Measurements from ENCODE around the gene C2orf76. TPM values are rescaled to one million over a fixed set of nuclear protein-coding genes. Genes with fewer than 3 reads are reported as not detected.

Gene C2orf76
- total RNA-seq, 2 experiments from 2014 or later = 15.4 to 17.7 TPM

- Histone ChIP-seq H3K9me2 (ENCODE audit: insufficient read depth, low read length) (no peaks in the 10 kb centered on the region), H3K27ac (ENCODE audit: low read depth, low read length, poor library complexity, severe bottlenecking) (no peak overlapping the region), H2AFZ (ENCODE audit: low read length) (no peak overlapping the region), H3K4me2 (ENCODE audit: low read length) (no peak overlapping the region), H3K4me1 (ENCODE audit: insufficient read depth, low read length, poor library complexity, severe bottlenecking) (no peaks in the 10 kb centered on the region), H3K4me3 (ENCODE audit: low read depth, low read length, poor library complexity, severe bottlenecking) (no peak overlapping the region), H3K36me3 (ENCODE audit: insufficient read depth, low read length) (no peaks in the 10 kb centered on the region), H4K20me1 (ENCODE audit: insufficient read depth, low read length) (no peaks in the 10 kb centered on the region), H3K9me3 (ENCODE audit: low read length) (no peaks in the 10 kb centered on the region), H3K79me2 (ENCODE audit: insufficient read depth, low read depth, low read length) (no peaks in the 10 kb centered on the region)
- intact Hi-C loops (cut with micrococcal nuclease; ENCODE audit: unreplicated experiment) = no loop called here
- ChIA-PET POLR2A (no interaction called here), CTCF (ENCODE audit: unreplicated experiment) (no interaction called here)
- DNase-seq (ENCODE audit: low spot score) = no peak
- no TSS peak for BruUV-seq (replicated peaks)
- TF ChIP-seq EZH2phosphoT487 (IDR thresholded peaks at IDR 0.05; ENCODE audit: borderline replicate concordance, low read depth, low read length) = no peak
- TF ChIP-seq, protein P1, sequence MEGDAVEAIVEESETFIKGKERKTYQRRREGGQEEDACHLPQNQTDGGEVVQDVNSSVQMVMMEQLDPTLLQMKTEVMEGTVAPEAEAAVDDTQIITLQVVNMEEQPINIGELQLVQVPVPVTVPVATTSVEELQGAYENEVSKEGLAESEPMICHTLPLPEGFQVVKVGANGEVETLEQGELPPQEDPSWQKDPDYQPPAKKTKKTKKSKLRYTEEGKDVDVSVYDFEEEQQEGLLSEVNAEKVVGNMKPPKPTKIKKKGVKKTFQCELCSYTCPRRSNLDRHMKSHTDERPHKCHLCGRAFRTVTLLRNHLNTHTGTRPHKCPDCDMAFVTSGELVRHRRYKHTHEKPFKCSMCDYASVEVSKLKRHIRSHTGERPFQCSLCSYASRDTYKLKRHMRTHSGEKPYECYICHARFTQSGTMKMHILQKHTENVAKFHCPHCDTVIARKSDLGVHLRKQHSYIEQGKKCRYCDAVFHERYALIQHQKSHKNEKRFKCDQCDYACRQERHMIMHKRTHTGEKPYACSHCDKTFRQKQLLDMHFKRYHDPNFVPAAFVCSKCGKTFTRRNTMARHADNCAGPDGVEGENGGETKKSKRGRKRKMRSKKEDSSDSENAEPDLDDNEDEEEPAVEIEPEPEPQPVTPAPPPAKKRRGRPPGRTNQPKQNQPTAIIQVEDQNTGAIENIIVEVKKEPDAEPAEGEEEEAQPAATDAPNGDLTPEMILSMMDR (conservative IDR thresholded peaks at IDR 0.05; ENCODE audit: low read length) = no peak
Observed at GRCh38 chr2:119255760-119256581, 110.7 kb downstream of the C2orf76 start.

DNA sequence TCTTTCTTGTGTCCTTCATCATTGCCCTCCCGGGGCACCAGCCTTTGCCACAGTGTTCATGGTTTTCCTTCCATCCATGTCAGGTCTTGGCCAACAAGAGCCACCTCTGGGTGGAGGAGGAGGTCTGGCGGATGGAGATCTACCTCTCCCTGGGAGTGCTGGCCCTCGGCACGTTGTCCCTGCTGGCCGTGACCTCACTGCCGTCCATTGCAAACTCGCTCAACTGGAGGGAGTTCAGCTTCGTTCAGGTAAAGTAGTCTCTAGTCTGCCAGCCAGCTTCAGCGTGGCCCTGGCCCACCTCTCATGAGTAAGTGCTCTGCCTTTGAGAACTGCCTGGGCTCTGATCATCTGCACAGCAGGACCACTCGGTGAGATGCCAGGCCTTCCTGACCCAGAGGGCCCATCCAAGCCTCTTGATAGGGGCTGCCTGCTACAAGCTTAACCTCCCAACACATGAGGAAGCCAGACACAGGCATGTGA is 112.0 kb downstream of the C2orf76 start:
- Histone ChIP-seq H4K20me1 (ENCODE audit: insufficient read depth, low read length) (no peaks in the 10 kb centered on the region), H3K36me3 (ENCODE audit: insufficient read depth, low read length) (no peaks in the 10 kb centered on the region), H3K9me2 (ENCODE audit: insufficient read depth, low read length) (no peaks in the 10 kb centered on the region), H2AFZ (ENCODE audit: low read length) (no peak overlapping the region), H3K4me3 (ENCODE audit: low read depth, low read length, poor library complexity, severe bottlenecking) (no peak overlapping the region), H3K9me3 (ENCODE audit: low read length) (no peaks in the 10 kb centered on the region), H3K27ac (ENCODE audit: low read depth, low read length, poor library complexity, severe bottlenecking) (no peak overlapping the region), H3K79me2 (ENCODE audit: insufficient read depth, low read depth, low read length) (no peaks in the 10 kb centered on the region), H3K4me1 (ENCODE audit: insufficient read depth, low read length, poor library complexity, severe bottlenecking) (no peaks in the 10 kb centered on the region), H3K4me2 (ENCODE audit: low read length) (no peak overlapping the region)
- intact Hi-C loops (cut with micrococcal nuclease; ENCODE audit: unreplicated experiment) = no loop called here
- ChIA-PET POLR2A (interaction anchor here (0.6 kb wide), 1 partner anchor 126 kb away, joined by 4 read pairs; no protein-coding TSS in a partner anchor), CTCF (ENCODE audit: unreplicated experiment) (no interaction called here)
- no peak for TF ChIP-seq EZH2phosphoT487 (IDR thresholded peaks at IDR 0.05; ENCODE audit: borderline replicate concordance, low read depth, low read length)
- TF ChIP-seq, protein P1 (conservative IDR thresholded peaks at IDR 0.05; ENCODE audit: low read length) = no peak
- DNase-seq (ENCODE audit: low spot score) = no peak
- BruUV-seq (replicated peaks) = no TSS peak
